GM19239 (cell line): ENCODE measurements around the gene SYNE4.
"Not testable (repeated sequence)": the region's sequence is repeated elsewhere in the genome, so short reads cannot be mapped to it uniquely, and the experiment has no call there.

Experiments used
- DNase-seq: peaks from one replicate; pipeline ENCODE4 v3.0.0; 2011; ENCODE audit warnings: low spot score; ENCODE audit not compliant: insufficient read length
- FAIRE-seq: peaks from 2 replicates; lab custom pipeline; 2011; peaks lifted over from hg19 to GRCh38; lab: Jason Lieb, UNC

Gene SYNE4

GRCh38 chr19:35959040-35959967, 49.3 kb downstream of the SYNE4 start:
- DNase-seq (no peak), FAIRE-seq (no peak)

GRCh38 chr19:35958660-35959039, 50.0 kb downstream of the SYNE4 start:
- DNase-seq (no peak), FAIRE-seq (no peak)

- not testable (repeated sequence) for DNase-seq, FAIRE-seq
Observed at GRCh38 chr19:35957411-35957810, 51.2 kb downstream of the SYNE4 start.

- FAIRE-seq (no peak), DNase-seq (no peak)
Observed at GRCh38 chr19:35955881-35956634, 52.6 kb downstream of the SYNE4 start.
